HG03565 (cell line): ENCODE results near the gene PDK3.

ENCODE experiments used
- ATAC-seq: cut with Tn5 transposase; IDR thresholded peaks from one replicate; pipeline ENCODE4 v1.9.1; 2021; ENCODE audit warnings: mild to moderate bottlenecking, moderate library complexity; ENCODE audit not compliant: unreplicated experiment

Gene PDK3

DNA sequence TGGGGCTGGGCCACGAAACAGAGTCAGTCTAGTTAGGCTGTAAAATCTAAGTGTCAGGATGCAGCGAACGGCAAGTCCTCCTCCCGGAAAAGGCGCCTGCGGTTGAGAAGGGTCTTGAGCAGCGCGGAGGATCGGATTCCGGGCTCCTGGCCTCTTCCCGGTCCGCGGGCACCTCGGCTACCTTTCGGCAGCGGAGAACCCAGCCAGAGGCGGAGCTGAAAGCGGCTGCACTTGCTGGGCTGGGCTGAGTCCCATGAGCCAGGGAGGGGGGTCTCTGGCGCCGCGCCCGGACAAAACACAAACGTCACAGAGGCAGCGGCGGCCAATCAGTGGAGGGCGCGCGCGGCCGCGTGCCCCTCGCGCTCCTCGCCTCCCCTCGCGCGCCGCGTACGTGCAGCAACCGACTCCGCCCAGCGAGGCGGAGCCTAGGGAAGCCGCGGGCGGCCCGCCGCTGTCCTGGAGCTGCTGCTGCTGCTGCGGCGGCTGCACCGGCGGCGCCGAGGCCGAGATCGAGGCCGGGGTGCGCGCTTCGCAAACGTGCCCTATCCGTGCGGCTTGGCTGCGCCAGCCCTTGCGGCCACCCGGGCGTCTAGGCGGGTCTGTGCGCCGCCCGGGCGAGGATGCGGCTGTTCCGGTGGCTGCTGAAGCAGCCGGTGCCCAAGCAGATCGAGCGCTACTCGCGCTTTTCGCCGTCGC lies at the start of gene PDK3:
Gene PDK3, plus strand, starts transcription at position 451 of the 696 bp plus-strand sequence. Its CDS starts 170 bp downstream, at position 621.
- ATAC-seq = peak; percentile 93

- no peak for ATAC-seq
These were observed 49.2 kb upstream of the PDK3 start for GRCh38 chrX:24415921-24416320.

- ATAC-seq = no peak
These were observed 41.1 kb upstream of the PDK3 start for GRCh38 chrX:24423960-24424359.

DNA sequence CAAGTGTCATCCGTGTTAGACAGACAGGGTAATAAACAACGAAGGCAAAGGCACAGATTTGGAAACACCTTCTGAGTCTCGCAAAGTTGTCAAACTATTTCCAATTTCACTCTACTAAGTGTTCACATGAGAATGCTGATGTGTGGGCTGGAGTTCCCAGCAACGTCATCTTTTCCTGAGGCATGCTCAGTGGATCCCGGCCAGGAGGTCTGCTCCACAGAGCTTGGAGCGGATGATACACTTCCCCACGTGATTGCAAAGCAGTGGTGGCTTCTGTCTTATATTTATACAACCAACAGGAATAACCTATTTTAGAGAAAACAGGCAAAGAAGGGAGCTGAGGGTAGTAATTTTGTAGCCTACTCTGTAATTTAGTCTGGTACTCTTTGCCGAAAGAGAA lies 40.1 kb upstream of the PDK3 start:
- ATAC-seq = no peak

- ATAC-seq = no peak
These were observed 39.3 kb upstream of the PDK3 start for GRCh38 chrX:24425806-24426205.

DNA sequence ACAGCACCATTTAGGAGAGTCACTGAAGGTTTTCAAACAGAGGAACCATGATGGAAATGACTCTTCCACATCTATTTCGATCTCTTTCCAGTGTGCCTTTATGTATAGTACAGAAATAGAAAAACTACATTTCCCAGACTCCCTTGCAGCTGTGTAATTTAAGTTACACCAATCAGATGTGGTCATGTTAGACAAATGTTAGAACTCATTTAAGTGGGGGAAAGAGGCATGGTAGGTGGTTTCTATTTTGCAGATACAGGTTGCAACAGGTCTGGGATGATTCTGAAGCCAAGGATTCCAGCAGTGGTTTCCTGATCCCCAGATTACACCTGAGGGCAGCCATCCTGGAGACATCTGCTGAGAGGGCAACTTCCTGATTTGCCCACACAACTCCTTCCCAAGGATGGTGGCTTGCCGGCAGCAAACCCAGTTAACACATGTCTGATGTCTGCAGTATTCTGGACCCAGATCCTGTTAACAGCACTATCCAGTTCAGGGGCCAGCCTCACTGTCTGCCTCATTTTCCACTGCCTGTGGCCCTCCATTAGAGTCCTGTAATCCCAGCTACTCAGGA lies 38.7 kb upstream of the PDK3 start:
- ATAC-seq = no peak

GRCh38 chrX:24426921-24427746 lies 38.0 kb upstream of the PDK3 start:
- no peak for ATAC-seq

- ATAC-seq = no peak
These were observed 37.4 kb upstream of the PDK3 start for GRCh38 chrX:24427747-24428019.

GRCh38 chrX:24428516-24428915 lies 36.6 kb upstream of the PDK3 start:
- no peak for ATAC-seq

DNA sequence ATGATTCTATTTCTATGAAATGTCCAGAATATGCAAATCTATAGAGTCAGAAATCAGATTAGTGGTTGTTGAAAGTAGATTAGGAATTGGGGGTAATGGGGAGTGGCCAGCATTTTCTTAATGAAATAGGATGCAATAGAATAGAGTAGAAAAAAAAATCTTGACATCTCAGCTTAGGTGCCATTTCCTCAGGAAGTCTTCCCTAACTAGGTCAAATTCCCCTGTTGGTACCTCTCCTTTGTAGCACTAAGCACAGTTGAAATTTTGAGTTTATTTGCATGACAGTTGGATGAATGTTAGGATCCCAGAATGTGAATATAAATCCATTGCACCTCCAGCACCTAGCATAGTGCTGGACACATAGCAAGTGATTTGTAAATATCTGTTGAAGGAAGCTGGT lies 30.0 kb upstream of the PDK3 start:
- no peak for ATAC-seq

DNA sequence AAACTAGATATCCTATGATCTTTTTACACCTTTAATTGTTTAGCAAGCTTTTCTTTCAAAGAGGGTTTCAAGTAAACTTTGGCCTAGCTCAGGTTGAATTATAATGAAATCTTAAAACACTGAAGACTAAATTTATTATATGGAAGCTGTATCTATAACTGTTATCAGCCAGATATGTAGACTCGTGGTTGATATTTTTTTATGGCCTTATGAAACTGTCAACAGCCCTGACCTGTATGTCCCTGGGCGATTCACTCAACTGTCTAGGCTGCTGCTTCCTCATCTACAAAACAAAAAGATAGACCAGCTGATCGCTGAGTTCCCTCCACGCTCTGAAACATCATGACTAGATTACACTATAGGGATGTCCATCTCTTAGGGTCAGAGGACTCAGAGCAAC lies 21.2 kb upstream of the PDK3 start:
- no peak for ATAC-seq

- ATAC-seq = no peak
These were observed 20.4 kb upstream of the PDK3 start for GRCh38 chrX:24444645-24445044.

DNA sequence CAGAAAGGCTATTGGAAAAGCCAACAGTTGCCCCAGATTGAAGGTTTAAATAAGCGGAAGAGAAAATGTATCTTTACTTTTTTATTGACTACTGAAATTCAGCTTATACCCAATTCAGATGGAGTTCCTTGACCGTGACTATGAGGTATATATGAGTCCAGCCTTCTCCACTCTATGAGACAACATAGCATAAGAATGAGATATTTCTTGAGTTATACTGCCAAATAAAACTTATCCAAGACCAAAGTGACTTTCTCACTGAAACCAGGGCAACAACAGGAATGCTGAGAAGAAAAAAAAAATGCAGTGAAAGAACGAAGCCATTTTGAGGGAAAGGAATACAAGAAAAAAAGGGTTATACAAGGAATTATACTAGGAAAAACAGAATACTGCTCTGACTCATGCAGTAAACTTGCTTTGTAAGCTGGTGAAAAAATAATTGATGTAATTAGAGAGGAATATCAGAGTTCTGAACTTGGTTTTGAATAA lies 16.3 kb upstream of the PDK3 start:
- no peak for ATAC-seq

GRCh38 chrX:24463077-24463476 lies 2.0 kb upstream of the PDK3 start:
- ATAC-seq = no peak

GRCh38 chrX:24464498-24464835 lies 619 bp upstream of the PDK3 start:
- ATAC-seq = no peak

DNA sequence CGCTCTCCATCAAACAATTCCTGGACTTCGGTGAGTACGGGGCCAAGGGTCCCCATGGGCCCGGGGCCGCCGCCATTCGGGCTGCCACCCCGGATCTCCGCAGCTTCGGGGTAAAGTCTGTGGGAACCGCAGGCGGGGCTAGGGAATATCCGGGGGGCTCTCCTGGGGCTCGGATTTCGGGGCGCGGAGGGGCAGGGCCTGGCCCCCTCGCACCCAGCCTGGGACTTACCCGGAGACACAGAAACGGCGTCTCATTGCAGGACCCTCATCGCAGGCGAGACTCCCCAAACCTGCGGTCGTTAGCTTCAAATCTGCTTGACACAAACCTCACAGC lies 413 bp downstream of the PDK3 start:
- ATAC-seq = no peak

DNA sequence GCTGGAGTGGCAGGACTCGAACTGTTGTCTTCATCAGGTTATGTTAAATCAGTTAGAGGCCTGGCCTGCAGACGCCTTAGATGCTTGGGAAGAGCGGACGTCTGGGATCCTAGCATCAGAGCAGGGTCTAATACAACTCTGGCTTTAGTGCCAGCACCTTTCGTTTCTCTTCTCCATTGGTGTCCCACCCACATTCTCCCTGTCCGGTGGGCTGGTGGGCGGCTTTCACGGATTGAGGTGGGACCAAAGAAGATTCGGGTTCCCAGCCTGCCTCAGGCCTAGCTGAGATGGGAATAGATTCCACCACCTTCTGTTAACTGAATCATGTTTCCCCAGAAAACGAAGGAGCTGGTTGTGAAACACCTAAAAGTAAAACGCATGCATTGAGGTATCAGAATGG lies 939 bp downstream of the PDK3 start:
- ATAC-seq = no peak

DNA sequence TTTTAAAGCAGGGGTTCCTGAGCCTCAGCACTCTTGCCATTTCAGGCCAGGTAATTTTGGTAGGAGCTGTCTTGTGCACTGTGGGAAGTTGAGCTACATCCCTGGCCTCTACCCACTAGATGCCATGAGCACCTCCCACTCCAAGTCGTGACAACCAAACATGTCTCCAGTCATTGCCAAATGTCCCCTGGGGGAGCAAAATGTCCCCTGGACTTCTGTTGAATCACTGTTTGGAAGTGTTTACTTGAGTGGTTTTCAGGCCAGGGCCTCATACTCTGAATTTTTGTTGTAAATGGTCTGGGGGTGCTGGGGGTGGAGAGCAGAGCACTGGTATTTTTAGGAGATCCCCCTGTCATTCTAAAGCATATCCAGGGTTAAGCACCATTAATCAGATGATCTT lies 3.2 kb downstream of the PDK3 start:
- ATAC-seq = no peak

DNA sequence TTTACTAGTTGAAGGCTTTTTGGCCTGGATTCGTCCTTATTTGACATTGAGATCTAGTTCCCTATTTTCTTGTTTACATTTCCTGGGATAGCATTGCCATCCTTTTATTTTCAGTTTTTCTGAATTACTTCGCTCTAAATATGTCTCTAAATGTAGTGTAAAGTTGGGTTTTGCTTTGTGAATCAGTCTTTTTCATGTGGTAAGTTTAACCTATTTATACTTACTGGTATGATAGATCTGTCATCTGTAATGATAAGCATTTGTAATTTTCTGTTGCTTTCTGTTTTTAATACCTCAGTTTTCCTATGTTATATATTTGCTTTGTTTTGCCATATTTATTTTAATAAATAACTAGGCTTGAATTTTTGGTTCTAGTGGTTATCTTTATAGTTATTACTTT lies 6.7 kb downstream of the PDK3 start:
- no peak for ATAC-seq

GRCh38 chrX:24475480-24475879 lies 10.4 kb downstream of the PDK3 start:
- no peak for ATAC-seq

- no peak for ATAC-seq
These were observed 13.4 kb downstream of the PDK3 start for GRCh38 chrX:24478509-24478908.

GRCh38 chrX:24479924-24480323 lies 14.8 kb downstream of the PDK3 start:
- peak; percentile 90 for ATAC-seq
